K562 (cell line): ENCODE data around the gene PTAR1.

Source experiments
- FOXJ3 ChIP-seq: sonication (generic); formaldehyde crosslinking; IDR thresholded peaks from 2 replicates; pipeline ENCODE4 v1.4.0; 2020; ENCODE audit warnings: mild to moderate bottlenecking, missing genetic modification reagents
- JUNB ChIP-seq: fragments of 450-650 bp; formaldehyde crosslinking; conservative IDR thresholded peaks from 2 replicates; pipeline ENCODE4 v1.4.0; 2020; ENCODE audit warnings: mild to moderate bottlenecking
- ZNF24 ChIP-seq: fragments of 450-650 bp; IDR thresholded peaks from 2 replicates; pipeline ENCODE4 v1.6.1; 2016
- TF ChIP-seq, protein P1 (sequence below): sonication (generic); formaldehyde crosslinking; IDR thresholded peaks from 2 replicates; pipeline ENCODE4 v1.8.0; 2022; ENCODE audit warnings: mild to moderate bottlenecking, missing genetic modification reagents
- TF ChIP-seq, protein P2 (sequence below): sonication (generic); formaldehyde crosslinking; IDR thresholded peaks from 2 replicates; pipeline ENCODE4 v1.4.0; 2020; ENCODE audit warnings: mild to moderate bottlenecking, missing genetic modification reagents
- TF ChIP-seq, protein P3 (sequence below), 3 experiments: IDR thresholded peaks in 2 of 3; conservative IDR thresholded peaks in 1 of 3; 2 replicates each; pipeline ENCODE4 v1.5.1; 2011 to 2012; ENCODE audit warnings: low read length in 3 of 3, mild to moderate bottlenecking in 3 of 3, control low read depth in 2 of 3, improper control_type of control experiment in 1 of 3, inconsistent platforms in 1 of 3, low read depth in 1 of 3, mixed read lengths in 1 of 3, moderate library complexity in 1 of 3; ENCODE audit not compliant: insufficient read depth in 2 of 3
- TF ChIP-seq, protein P4 (sequence below): fragments of 450-650 bp; IDR thresholded peaks from 2 replicates; pipeline ENCODE4 v1.6.1; 2016; ENCODE audit warnings: missing biosample characterization, missing genetic modification characterization

GRCh38 chr9:69677931-69678330 lies 81.9 kb downstream of the PTAR1 start:
- TF ChIP-seq, protein P1, sequence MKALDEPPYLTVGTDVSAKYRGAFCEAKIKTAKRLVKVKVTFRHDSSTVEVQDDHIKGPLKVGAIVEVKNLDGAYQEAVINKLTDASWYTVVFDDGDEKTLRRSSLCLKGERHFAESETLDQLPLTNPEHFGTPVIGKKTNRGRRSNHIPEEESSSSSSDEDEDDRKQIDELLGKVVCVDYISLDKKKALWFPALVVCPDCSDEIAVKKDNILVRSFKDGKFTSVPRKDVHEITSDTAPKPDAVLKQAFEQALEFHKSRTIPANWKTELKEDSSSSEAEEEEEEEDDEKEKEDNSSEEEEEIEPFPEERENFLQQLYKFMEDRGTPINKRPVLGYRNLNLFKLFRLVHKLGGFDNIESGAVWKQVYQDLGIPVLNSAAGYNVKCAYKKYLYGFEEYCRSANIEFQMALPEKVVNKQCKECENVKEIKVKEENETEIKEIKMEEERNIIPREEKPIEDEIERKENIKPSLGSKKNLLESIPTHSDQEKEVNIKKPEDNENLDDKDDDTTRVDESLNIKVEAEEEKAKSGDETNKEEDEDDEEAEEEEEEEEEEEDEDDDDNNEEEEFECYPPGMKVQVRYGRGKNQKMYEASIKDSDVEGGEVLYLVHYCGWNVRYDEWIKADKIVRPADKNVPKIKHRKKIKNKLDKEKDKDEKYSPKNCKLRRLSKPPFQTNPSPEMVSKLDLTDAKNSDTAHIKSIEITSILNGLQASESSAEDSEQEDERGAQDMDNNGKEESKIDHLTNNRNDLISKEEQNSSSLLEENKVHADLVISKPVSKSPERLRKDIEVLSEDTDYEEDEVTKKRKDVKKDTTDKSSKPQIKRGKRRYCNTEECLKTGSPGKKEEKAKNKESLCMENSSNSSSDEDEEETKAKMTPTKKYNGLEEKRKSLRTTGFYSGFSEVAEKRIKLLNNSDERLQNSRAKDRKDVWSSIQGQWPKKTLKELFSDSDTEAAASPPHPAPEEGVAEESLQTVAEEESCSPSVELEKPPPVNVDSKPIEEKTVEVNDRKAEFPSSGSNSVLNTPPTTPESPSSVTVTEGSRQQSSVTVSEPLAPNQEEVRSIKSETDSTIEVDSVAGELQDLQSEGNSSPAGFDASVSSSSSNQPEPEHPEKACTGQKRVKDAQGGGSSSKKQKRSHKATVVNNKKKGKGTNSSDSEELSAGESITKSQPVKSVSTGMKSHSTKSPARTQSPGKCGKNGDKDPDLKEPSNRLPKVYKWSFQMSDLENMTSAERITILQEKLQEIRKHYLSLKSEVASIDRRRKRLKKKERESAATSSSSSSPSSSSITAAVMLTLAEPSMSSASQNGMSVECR (CRISPR knock-in tag), result no peak
- TF ChIP-seq ZNF24 (no peak), JUNB (no peak), FOXJ3 (no peak)
- TF ChIP-seq, protein P2, sequence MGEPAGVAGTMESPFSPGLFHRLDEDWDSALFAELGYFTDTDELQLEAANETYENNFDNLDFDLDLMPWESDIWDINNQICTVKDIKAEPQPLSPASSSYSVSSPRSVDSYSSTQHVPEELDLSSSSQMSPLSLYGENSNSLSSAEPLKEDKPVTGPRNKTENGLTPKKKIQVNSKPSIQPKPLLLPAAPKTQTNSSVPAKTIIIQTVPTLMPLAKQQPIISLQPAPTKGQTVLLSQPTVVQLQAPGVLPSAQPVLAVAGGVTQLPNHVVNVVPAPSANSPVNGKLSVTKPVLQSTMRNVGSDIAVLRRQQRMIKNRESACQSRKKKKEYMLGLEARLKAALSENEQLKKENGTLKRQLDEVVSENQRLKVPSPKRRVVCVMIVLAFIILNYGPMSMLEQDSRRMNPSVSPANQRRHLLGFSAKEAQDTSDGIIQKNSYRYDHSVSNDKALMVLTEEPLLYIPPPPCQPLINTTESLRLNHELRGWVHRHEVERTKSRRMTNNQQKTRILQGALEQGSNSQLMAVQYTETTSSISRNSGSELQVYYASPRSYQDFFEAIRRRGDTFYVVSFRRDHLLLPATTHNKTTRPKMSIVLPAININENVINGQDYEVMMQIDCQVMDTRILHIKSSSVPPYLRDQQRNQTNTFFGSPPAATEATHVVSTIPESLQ, result no peak
- TF ChIP-seq, protein P3, sequence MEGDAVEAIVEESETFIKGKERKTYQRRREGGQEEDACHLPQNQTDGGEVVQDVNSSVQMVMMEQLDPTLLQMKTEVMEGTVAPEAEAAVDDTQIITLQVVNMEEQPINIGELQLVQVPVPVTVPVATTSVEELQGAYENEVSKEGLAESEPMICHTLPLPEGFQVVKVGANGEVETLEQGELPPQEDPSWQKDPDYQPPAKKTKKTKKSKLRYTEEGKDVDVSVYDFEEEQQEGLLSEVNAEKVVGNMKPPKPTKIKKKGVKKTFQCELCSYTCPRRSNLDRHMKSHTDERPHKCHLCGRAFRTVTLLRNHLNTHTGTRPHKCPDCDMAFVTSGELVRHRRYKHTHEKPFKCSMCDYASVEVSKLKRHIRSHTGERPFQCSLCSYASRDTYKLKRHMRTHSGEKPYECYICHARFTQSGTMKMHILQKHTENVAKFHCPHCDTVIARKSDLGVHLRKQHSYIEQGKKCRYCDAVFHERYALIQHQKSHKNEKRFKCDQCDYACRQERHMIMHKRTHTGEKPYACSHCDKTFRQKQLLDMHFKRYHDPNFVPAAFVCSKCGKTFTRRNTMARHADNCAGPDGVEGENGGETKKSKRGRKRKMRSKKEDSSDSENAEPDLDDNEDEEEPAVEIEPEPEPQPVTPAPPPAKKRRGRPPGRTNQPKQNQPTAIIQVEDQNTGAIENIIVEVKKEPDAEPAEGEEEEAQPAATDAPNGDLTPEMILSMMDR (IDR thresholded peaks at IDR 0.05 in 2 of 3, conservative IDR thresholded peaks at IDR 0.05 in 1 of 3; ENCODE audit: insufficient read depth in 2 of 3, low read depth in 1 of 3, low read length in 3 of 3), result no peak
- TF ChIP-seq, protein P4, sequence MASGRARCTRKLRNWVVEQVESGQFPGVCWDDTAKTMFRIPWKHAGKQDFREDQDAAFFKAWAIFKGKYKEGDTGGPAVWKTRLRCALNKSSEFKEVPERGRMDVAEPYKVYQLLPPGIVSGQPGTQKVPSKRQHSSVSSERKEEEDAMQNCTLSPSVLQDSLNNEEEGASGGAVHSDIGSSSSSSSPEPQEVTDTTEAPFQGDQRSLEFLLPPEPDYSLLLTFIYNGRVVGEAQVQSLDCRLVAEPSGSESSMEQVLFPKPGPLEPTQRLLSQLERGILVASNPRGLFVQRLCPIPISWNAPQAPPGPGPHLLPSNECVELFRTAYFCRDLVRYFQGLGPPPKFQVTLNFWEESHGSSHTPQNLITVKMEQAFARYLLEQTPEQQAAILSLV (tag), result no peak
